Erythroblast (primary cell): ENCODE measurements around the gene DTX4.
A peak's percentile ranks its signal among the peaks of the same experiment; 100 is the strongest.

Experiments used
- DNase-seq, 2 experiments: peaks; one replicate each; lab custom pipeline; 2025; lab: John Stamatoyannopoulos, UW
- GATA1 ChIP-seq: IDR thresholded peaks from 2 replicates; pipeline ENCODE4 v1.6.1; 2011; ENCODE audit warnings: low read depth, mild to moderate bottlenecking, control low read depth, low read length, moderate library complexity
- POLR2A ChIP-seq: IDR thresholded peaks from 2 replicates; pipeline ENCODE4 v1.6.1; 2011; ENCODE audit warnings: mild to moderate bottlenecking, low read length

DTX4 gene

DNA sequence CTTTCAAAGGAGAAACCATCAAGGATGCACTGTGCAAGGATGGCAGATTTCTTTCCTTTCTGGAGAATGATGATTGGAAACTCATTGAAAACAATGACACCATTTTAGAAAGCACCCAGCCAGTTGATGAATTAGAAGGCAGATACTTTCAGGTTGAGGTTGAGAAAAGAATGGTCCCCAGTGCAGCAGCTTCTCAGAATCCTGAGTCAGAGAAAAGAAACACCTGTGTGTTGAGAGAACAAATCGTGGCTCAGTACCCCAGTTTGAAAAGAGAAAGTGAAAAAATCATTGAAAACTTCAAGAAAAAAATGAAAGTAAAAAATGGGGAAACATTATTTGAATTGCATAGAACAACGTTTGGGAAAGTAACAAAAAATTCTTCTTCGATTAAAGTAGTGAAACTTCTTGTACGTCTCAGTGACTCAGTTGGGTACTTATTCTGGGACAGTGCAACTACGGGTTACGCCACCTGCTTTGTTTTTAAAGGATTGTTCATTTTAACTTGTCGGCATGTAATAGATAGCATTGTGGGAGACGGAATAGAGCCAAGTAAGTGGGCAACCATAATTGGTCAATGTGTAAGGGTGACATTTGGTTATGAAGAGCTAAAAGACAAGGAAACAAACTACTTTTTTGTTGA is 19.5 kb upstream of the DTX4 start:
- no peak for DNase-seq

DNA sequence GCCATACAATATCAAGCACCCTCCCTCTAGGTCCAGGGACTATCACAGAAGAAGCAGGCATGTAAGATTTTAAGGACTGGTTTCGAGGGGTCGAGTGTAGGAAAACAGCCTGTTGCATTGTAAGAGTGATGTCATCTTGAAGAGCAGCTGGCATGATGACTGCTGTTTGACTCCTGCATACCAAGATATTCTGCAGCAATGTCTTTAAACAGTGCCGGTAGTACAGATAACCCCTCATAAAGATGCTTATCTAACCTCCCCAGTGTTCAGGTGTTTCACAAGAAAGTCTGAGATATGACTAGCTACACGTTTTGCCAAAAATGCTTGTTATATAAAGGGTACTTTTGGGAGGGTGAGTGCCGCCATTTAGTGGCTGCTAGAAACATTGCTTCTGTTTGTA is 17.3 kb upstream of the DTX4 start:
- TF ChIP-seq POLR2A (no peak), GATA1 (no peak)
- DNase-seq = peak in 1 of 2 experiments; percentile 36

More for the DNA sequence above, 19.5 kb upstream of the DTX4 start:
- TF ChIP-seq POLR2A (no peak), GATA1 (no peak)

DNA sequence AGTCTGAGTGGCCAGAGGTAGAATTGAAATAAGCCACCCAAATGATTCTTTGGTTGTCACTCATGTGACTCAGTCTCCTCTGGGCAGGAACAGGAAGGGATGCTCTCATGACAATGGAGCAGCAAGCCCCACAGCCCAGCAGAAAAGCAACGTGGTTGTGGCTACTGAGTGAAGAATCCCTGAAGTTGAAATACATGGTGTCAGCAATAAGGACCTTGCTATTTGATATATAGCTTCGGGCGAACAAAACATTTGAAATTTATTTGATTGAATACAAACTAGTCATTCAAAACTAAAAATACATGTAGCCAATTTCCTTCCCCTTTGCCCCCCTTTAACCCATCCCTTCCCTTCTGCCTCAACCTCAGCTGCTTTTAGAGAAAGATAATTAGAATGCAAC is 14.5 kb upstream of the DTX4 start:
- DNase-seq = no peak
- TF ChIP-seq GATA1 (no peak), POLR2A (no peak)

DNA sequence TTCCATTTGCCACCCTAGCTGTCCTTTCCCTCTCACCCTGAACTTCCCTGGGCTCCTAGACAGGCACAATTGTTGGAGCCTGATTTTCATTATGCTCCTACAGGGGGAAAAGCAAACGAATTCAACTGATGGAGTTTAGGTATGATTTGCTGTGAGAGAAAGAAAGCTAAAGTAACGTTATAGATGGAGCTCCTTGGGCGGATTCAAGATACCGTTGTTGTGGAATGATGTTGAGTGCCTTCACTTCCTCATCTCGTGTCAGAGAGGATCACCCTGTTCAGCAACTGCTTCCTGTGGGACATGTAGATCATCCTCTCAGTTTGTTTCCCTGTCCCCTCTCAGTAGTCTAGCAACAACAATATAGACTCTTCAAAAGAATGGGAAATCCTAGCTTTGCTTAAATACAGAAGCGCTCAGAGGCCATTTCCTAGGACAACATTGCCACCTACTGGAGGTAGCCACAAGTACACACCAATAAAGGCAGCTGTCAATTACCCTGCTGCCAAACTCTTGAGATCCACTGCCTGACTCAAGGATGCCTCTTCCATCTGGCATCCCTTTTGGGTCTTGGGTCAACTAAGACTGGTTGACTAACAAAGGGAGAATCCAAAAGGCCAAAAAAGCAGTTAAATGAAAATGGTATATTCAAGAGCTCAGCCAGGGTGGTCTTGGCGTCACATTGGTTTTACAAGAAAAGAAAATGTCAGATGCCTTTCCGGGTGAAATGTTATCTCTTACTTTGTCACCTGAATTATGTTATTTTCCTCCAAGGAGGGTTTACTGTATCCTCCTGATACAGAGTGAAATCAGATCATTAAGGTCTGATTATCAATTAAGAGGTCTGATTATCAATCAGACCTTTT is 13.5 kb upstream of the DTX4 start:
- TF ChIP-seq POLR2A = no peak
- TF ChIP-seq GATA1 = no peak
- DNase-seq = peak; percentile 74 to 85

DNA sequence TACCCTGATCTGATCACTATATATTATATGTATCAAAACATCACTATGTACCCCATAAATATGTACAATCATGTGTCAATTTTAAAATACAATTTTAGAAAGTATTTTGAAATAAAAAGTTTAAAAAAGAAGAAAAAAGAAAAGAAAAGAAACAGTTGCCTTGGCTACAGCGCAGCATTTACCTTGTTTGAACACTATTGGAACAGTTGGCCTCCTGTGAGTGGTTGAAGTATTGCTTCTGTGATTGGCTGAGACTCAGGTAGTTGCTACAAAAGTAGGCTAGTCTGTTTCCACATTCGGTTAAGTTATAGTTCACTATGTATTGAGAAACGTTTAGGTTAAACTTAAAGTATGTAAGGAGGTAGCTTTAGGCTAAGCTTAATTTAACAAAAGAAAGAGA is 7.9 kb upstream of the DTX4 start:
- DNase-seq = no peak

DNA sequence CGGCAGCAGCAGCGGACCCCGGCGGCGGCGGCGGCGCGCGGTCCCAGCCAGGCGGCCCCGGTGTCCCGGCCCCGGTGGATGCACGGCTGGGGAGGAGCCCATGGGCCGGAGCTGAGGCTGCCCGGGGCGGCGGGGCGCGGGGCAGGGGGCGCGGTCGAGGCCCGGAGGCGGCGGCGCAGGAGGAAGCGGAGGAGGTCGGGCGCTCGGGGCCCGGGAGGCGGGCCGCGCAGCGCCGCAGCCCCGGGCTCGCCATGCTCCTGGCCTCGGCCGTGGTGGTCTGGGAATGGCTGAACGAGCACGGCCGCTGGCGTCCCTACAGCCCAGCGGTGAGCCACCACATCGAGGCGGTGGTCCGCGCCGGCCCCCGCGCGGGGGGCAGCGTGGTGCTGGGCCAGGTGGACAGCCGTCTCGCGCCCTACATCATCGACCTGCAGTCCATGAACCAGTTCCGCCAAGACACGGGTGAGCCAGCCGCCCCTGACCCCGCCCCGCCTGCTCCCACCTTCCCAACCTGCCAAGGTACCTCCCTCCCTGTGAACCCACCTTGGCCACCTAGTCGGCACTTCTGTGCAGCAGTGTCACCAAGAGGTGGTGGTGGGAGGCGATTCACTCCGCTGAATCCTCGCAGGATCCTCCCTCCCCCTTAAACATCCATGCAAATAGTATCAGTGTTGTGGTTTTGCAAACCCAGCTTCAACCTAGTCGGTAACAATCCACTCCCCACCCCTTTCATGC is 580 bp downstream of the DTX4 start:
- DNase-seq = no peak
- TF ChIP-seq POLR2A = no peak
- TF ChIP-seq GATA1 = no peak

More for the DNA sequence above, 7.9 kb upstream of the DTX4 start:
- TF ChIP-seq POLR2A = no peak
- no peak for TF ChIP-seq GATA1

DNA sequence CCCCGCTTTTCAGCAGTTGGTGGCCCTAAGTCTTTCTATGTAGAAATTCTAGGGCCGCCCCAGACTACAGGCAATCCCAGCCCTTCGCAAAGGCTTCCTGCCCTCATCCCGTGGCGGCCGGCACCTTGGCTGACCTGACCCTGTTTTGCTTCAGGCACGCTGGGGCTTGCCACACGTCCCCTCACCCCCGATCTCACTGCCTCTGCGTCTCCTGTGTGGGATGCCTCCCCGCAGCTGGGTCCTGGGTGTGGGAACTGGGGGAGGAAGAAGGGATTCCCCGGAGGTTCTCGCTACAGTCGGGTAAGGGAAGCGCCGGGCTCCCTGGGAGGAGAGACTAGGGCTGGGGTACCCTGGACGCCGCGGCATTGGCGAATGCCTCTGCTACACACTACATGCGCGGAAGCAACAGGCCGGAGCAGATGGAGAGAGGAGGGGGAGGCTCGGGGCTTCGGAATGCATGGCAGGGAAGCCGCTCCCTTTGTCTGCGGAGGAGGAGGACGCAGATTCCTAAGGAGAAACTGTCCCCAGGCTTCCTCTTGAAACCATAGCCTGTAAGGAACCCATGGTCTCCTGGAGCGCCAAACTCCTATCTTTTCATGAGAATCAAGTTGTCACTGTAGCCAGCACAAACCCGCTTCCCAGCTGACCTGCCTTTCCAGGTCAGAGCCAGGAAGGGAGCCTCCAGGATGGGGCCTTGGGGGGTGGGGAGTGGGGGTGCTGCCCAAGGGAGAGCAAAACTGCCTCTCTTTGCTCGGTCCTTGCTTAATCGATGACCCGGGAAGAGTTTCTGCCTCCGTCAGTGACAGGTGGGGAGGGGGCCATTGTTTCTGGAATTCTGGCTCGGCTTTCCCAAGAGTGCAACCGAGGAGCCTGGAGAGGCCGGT is 1.4 kb downstream of the DTX4 start:
- no peak for TF ChIP-seq POLR2A
- no peak for TF ChIP-seq GATA1
- DNase-seq = no peak

DNA sequence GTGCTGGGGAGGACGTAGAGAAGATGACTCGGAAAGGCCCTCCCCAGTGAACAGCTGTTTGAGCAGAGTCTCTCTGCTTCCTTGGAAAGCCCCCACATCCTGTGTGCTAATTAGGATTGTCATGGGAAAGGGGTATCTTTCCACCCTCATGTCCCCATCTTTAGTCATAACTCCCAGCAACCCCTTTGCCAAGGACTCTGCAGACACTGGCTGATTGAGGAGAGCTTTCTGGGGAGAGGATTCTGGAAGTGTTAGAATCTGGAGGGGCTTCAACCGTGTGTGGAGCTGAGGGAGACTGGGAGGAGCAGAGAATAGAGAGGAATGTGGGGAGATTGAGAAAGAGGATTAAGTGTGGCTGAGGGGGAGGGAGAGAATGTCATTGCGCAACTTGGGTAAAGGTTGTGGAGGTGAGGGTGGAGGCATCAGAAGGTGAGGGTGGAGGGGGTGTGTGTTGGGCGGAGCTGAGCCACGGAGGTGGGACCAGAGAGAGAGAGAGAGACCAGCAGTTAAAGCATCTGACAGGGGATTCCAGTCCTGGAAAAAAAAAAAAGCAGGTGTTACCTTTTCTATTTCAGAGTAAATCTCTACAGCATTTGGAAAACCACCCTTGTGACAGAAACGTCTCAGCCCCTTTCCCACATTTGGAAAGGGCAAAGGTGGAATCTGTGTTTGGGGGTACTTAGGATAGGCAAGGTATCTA is 2.2 kb downstream of the DTX4 start:
- no peak for TF ChIP-seq GATA1
- DNase-seq = no peak

DNA sequence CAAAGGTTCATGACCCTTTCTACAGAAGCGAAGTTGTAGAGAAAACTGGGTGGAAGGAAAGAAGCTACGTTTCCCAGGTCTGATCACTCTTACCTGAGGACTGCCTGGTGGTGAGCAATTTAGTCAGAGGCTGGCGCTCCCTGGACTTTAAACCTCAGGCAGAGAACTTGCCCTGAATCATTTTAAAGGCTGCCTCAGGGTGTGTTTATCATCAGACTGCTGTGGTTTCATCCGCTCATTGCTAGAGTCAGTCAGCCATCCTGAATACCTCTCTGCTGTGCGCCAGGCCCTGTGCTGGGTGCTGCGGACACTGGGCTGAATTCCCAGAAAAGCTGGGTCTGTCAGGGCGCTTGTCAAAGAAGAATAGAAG is 2.7 kb downstream of the DTX4 start:
- DNase-seq = no peak

DNA sequence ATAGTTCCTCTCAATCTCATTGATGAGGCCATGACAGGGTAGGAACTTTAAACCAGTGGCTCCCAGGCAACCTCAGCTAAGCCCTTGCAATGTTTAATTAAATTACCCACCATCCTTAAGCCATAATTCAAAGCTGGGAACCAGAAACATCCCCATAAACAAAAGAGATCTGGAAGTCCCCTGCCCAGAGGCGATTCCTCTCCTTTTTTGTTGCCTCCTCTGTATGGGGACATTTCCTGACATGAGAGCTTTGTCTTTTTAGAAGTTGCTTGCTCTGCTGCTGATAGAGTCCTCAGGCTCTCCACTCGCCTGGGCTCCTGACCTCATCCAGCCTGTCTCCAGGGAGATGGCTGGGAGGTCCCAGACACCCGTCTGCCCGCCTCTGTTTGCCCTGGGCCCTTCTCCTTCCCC is 3.2 kb downstream of the DTX4 start:
- no peak for TF ChIP-seq GATA1
- TF ChIP-seq POLR2A = no peak
- no peak for DNase-seq

More for the DNA sequence above, 2.7 kb downstream of the DTX4 start:
- TF ChIP-seq POLR2A = no peak
- TF ChIP-seq GATA1 = no peak

DNA sequence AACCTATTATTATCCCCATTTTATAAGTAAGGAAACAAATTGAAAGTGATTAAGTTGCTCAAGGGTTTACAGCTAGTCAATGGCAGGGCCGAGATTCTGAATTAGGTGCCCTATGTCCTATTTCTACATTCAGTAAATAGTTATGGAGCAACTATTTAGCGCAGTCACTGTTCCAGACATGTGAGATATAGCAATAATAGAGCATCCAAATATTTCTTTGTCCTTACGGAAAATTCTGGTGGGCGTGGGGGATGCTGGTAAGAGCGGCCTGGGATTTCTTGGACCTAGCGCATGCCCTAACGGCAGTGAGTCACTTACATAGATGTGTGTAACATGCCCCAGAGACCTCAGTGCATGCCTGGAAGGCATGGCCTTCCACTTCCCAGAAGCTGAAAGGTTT is 4.4 kb downstream of the DTX4 start:
- TF ChIP-seq GATA1 (no peak), POLR2A (no peak)
- no peak for DNase-seq

DNA sequence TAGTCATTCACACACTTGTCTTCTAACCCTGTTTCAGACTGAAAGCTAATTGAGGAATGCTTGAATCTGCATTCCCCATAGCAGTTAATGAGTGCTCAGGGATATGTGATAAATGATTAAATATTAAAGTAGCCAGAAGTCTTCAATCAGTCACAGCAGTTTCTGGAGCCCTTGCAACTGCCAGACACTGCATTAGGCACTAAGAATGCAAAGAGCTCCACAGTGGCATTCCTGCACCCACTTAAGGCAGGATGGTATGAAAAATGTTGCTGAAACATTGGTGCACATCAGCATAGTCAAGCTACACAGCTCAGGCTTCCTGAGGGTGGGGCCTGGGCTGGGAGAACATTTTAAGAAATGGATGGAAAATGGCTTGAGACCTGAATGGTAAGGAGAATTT is 6.5 kb downstream of the DTX4 start:
- DNase-seq = no peak
- TF ChIP-seq GATA1 (no peak), POLR2A (no peak)
